GM19239 (cell line): ENCODE results near the gene CYP4F11.
"Not testable (repeated sequence)": the region's sequence is repeated elsewhere in the genome, so short reads cannot be mapped to it uniquely, and the experiment has no call there.

ENCODE experiments used
- DNase-seq: peaks from one replicate; pipeline ENCODE4 v3.0.0; 2011; ENCODE audit warnings: low spot score; ENCODE audit not compliant: insufficient read length
- FAIRE-seq: peaks from 2 replicates; lab custom pipeline; 2011; peaks lifted over from hg19 to GRCh38; lab: Jason Lieb, UNC

The CYP4F11 gene

GRCh38 chr19:15889339-15889738 lies 45.0 kb downstream of the CYP4F11 start:
- not testable (repeated sequence) for DNase-seq, FAIRE-seq

- no peak for DNase-seq
- FAIRE-seq, result no peak
Measured at GRCh38 chr19:15885919-15886318, 48.4 kb downstream of the CYP4F11 start.

GRCh38 chr19:15885167-15885566 lies 49.2 kb downstream of the CYP4F11 start:
- FAIRE-seq (no peak), DNase-seq (no peak)

- FAIRE-seq, DNase-seq: not testable (repeated sequence)
Measured at GRCh38 chr19:15883329-15883728, 51.0 kb downstream of the CYP4F11 start.

GRCh38 chr19:15874821-15875474 lies 59.4 kb downstream of the CYP4F11 start:
- no peak for DNase-seq
- no peak for FAIRE-seq

- DNase-seq, FAIRE-seq: not testable (repeated sequence)
Measured at GRCh38 chr19:15873771-15874170, 60.6 kb downstream of the CYP4F11 start.

GRCh38 chr19:15871570-15871969 lies 62.8 kb downstream of the CYP4F11 start:
- DNase-seq (no peak), FAIRE-seq (no peak)

GRCh38 chr19:15869873-15870272 lies 64.5 kb downstream of the CYP4F11 start:
- no peak for DNase-seq

GRCh38 chr19:15869109-15869555 lies 65.2 kb downstream of the CYP4F11 start:
- peak; percentile 26 for FAIRE-seq
- peak; percentile 41 for DNase-seq

More at GRCh38 chr19:15869873-15870272, 64.5 kb downstream of the CYP4F11 start:
- no peak for FAIRE-seq

GRCh38 chr19:15866636-15867035 lies 67.7 kb downstream of the CYP4F11 start:
- DNase-seq (no peak), FAIRE-seq (no peak)

GRCh38 chr19:15864824-15865223 lies 69.5 kb downstream of the CYP4F11 start:
- FAIRE-seq (no peak), DNase-seq (no peak)

GRCh38 chr19:15863272-15863671 lies 71.1 kb downstream of the CYP4F11 start:
- FAIRE-seq, result no peak
- no peak for DNase-seq

GRCh38 chr19:15862444-15862843 lies 71.9 kb downstream of the CYP4F11 start:
- no peak for FAIRE-seq
- no peak for DNase-seq
